Gastroesophageal sphincter (tissue), 4 donors: ENCODE data around the gene KHDRBS2. TPM values are rescaled to one million over a fixed set of nuclear protein-coding genes. Genes with fewer than 3 reads are reported as not detected.

Experiments used
- ATAC-seq: fragments of 150-250 bp; one replicate; pipeline ENCODE4 v1.9.1; 2016; ENCODE audit warnings: mild to moderate bottlenecking, moderate library complexity
- H3K27ac ChIP-seq, 4 donors: fragments of 200-600 bp; sonication (generic) in 3 of 4; 1 replicate in 3 of 4; 2 replicates in 1 of 4; pipeline ENCODE4 v1.5.1; 2016 to 2019
- H3K27me3 ChIP-seq: fragments of 200-600 bp; sonication (generic); one replicate; pipeline ENCODE4 v1.5.1; 2019
- H3K36me3 ChIP-seq, 2 donors: fragments of 200-600 bp; sonication (generic); one replicate each; pipeline ENCODE4 v1.5.1; 2019; ENCODE audit warnings: control low read depth in 1 of 2
- H3K4me1 ChIP-seq, 3 donors: fragments of 200-600 bp; sonication (generic); 1 replicate in 2 of 3; 2 replicates in 1 of 3; pipeline ENCODE4 v1.5.1; 2016 to 2019; ENCODE audit warnings: control low read depth in 2 of 3
- H3K4me3 ChIP-seq, 2 donors: fragments of 200-600 bp; sonication (generic); one replicate each; pipeline ENCODE4 v1.5.1; 2019; ENCODE audit warnings: mild to moderate bottlenecking in 1 of 2, moderate library complexity in 1 of 2
- H3K9me3 ChIP-seq, 3 donors: fragments of 200-600 bp; sonication (generic); one replicate each; pipeline ENCODE4 v1.5.1; 2017 to 2019; ENCODE audit warnings: control low read depth in 2 of 3
- EP300 ChIP-seq: sonication (generic); formaldehyde crosslinking; IDR thresholded peaks from one replicate; pipeline ENCODE4 v1.6.1; 2017; ENCODE audit warnings: antibody characterized with exemption, mild to moderate bottlenecking
- POLR2A ChIP-seq, 2 donors: fragments of 450-650 bp; IDR thresholded peaks; one replicate each; pipeline ENCODE4 v1.6.1; 2017; ENCODE audit warnings: antibody characterized with exemption in 2 of 2, mild to moderate bottlenecking in 2 of 2, moderate library complexity in 1 of 2
- POLR2AphosphoS5 ChIP-seq: sonication (generic); formaldehyde crosslinking; IDR thresholded peaks from one replicate; pipeline ENCODE4 v1.6.1; 2017; ENCODE audit warnings: antibody characterized with exemption
- whole genome bisulfite sequencing, 2 donors: methylation state at CpG; one replicate each; pipeline ENCODE4 v1.1.5; 2018; ENCODE audit warnings: low coverage in 1 of 2; 5-methylcytosine and 5-hydroxymethylcytosine counted together
- total RNA-seq, 4 donors: library from RNA; depleted of rRNA; stranded (reverse); fragments of >200 nt; gene quantifications; one replicate each; pipeline ENCODE4 v1.1.0, GENCODE V29; 2016
- TF ChIP-seq, protein P1 (sequence below), 4 experiments: fragments of 200-600 bp in 2 of 4; fragments of 450-650 bp in 2 of 4; sonication (generic) in 1 of 4; IDR thresholded peaks; one replicate each; pipeline ENCODE4 v1.5.1; 2017 to 2019; ENCODE audit warnings: antibody characterized with exemption in 4 of 4, mild to moderate bottlenecking in 2 of 4, moderate library complexity in 2 of 4

Gene KHDRBS2
- total RNA-seq, 4 donors from 2014 or later = 0.62 to 0.81 TPM; not detected in 2

DNA sequence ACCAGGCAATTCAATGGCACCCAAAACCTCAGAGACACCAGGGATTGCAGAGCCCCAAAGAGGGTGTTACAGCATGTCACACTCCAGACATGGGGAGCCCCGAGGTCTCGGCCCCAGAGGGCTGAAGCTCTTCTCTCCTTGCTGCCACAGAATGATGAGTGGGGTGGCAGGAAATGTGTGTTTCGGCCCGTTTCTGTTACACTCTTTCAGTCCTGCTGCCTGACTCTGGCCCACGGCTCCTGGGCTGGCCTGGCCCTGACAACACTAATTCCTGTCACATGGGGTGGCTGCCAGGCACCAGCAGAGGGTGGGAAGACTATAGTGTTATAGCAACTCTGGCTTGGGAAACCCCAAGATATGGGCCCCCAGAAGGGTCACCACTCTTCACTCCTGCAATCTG, 183.6 kb downstream of the KHDRBS2 start:
- TF ChIP-seq POLR2AphosphoS5 = no peak
- no peak for TF ChIP-seq POLR2A (IDR thresholded peaks at IDR 0.05)
- TF ChIP-seq, protein P1, sequence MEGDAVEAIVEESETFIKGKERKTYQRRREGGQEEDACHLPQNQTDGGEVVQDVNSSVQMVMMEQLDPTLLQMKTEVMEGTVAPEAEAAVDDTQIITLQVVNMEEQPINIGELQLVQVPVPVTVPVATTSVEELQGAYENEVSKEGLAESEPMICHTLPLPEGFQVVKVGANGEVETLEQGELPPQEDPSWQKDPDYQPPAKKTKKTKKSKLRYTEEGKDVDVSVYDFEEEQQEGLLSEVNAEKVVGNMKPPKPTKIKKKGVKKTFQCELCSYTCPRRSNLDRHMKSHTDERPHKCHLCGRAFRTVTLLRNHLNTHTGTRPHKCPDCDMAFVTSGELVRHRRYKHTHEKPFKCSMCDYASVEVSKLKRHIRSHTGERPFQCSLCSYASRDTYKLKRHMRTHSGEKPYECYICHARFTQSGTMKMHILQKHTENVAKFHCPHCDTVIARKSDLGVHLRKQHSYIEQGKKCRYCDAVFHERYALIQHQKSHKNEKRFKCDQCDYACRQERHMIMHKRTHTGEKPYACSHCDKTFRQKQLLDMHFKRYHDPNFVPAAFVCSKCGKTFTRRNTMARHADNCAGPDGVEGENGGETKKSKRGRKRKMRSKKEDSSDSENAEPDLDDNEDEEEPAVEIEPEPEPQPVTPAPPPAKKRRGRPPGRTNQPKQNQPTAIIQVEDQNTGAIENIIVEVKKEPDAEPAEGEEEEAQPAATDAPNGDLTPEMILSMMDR (IDR thresholded peaks at IDR 0.05) = no peak
- TF ChIP-seq EP300 = no peak
- H3K9me3 ChIP-seq = peaks cover 0 to 7% (median 0%) of the 10 kb centered on the region in 3 donors
- no peaks in the 10 kb centered on the region for H3K27me3 ChIP-seq
- no peak overlapping the region for H3K27ac ChIP-seq
- ATAC-seq = no peak
- no peak overlapping the region for H3K4me3 ChIP-seq
- no peaks in the 10 kb centered on the region for H3K36me3 ChIP-seq
- WGBS, 2 donors = 90 to 100% methylated on average over 2 to 3 of the region's 5 CpGs
- no peaks in the 10 kb centered on the region for H3K4me1 ChIP-seq

DNA sequence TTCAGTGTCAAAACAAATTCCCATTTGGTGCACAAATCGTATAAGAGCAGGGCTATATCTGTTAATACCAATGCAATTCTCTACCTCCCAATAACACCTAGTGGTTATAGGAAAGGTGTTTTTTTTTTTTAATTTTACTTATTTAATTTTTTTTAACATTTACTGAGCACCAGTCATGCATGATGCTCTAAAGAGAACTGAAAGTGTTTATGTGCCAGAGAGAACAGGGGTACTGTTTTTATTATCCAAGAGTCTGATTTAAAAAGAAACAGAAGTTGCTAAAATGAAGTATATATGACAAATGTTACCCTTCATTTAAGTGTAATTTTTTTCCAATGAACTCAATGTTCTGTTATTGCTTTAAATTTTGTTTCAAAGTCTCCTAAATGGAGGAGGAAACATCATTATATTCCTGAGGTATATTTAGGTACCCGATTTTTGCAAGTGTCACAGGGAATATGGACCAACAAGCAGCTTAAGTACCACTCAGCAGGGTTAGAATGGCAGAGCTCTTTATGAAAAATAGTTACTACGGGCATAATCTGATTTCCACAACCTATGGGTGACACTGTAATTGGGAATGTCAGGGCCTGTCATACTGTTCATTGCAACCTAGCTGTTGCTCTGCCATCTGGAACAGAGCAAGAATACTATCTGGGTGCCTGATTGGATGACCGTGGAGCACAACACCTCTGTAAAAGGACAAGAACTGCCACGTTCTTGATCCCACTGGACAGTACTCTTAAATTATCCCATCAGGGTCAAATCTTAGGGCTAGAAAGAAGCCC, 195.4 kb downstream of the KHDRBS2 start:
- no peaks in the 10 kb centered on the region for H3K27me3 ChIP-seq
- no peak overlapping the region for H3K4me3 ChIP-seq
- TF ChIP-seq, protein P1 (IDR thresholded peaks at IDR 0.05) = no peak
- TF ChIP-seq EP300 (no peak), POLR2AphosphoS5 (no peak), POLR2A (IDR thresholded peaks at IDR 0.05) (no peak)
- ATAC-seq = no peak
- H3K9me3 ChIP-seq = no peaks in the 10 kb centered on the region
- no peaks in the 10 kb centered on the region for H3K36me3 ChIP-seq
- 71 to 74% methylated on average over 5 of the region's 5 CpGs for WGBS, 2 donors
- no peaks in the 10 kb centered on the region for H3K4me1 ChIP-seq
- no peak overlapping the region for H3K27ac ChIP-seq

DNA sequence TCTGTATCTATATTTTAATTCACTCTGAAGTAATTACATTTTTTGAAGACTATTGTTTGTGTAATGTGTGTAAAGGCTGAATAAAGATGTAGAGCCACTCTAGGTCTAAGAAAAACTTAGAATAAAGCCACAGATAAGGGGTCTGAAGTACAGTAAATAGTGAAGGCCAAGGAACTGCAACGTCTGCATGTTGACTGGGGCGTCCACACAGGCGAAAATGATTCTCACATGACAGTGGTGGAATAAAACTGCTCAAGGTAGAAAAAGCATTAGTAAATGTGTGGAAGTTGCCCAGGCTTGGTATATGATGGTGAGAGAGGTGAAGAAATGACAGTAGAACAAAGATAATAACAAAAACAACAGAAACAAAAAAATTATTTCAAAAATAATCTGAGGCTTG, 196.2 kb downstream of the KHDRBS2 start:
- H3K27ac ChIP-seq = no peak overlapping the region
- no peak for ATAC-seq
- no peak for TF ChIP-seq EP300
- TF ChIP-seq, protein P1 (IDR thresholded peaks at IDR 0.05) = no peak
- no peak for TF ChIP-seq POLR2A (IDR thresholded peaks at IDR 0.05)
- TF ChIP-seq POLR2AphosphoS5 = no peak

DNA sequence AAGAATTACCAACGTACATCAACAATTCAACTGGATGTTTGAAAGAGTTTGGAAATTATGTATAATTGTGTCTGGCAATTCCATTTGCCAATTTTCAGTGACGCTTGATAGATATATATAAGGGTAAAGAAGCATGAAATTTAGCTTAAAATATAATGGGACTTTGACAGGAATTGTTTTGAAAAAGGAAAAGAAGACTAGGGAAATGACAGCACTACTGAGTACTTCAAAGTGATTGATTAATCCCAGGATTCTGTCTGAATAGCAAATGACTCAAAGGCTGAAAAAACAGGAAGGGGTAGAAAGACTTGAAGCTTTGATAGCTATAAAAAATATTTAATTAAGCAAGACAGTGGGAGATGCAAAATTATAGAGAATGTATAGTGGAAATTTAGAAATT, 200.0 kb downstream of the KHDRBS2 start:
- H3K27me3 ChIP-seq = no peaks in the 10 kb centered on the region
- no peak overlapping the region for H3K4me3 ChIP-seq
- no peaks in the 10 kb centered on the region for H3K36me3 ChIP-seq
- 9 to 23% methylated on average over 2 of the region's 2 CpGs for WGBS, 2 donors
- ATAC-seq = no peak
- H3K27ac ChIP-seq = no peak overlapping the region
- H3K9me3 ChIP-seq = no peaks in the 10 kb centered on the region
- TF ChIP-seq, protein P1 (IDR thresholded peaks at IDR 0.05) = no peak
- no peak for TF ChIP-seq POLR2A (IDR thresholded peaks at IDR 0.05)
- TF ChIP-seq POLR2AphosphoS5 = no peak
- TF ChIP-seq EP300 = no peak
- no peaks in the 10 kb centered on the region for H3K4me1 ChIP-seq

More for the DNA sequence above, 196.2 kb downstream of the KHDRBS2 start:
- H3K9me3 ChIP-seq = no peaks in the 10 kb centered on the region
- no peaks in the 10 kb centered on the region for H3K4me1 ChIP-seq
- H3K27me3 ChIP-seq = no peaks in the 10 kb centered on the region
- WGBS, 2 donors = 77 to 94% methylated on average over 3 of the region's 3 CpGs
- no peaks in the 10 kb centered on the region for H3K36me3 ChIP-seq
- H3K4me3 ChIP-seq = no peak overlapping the region

DNA sequence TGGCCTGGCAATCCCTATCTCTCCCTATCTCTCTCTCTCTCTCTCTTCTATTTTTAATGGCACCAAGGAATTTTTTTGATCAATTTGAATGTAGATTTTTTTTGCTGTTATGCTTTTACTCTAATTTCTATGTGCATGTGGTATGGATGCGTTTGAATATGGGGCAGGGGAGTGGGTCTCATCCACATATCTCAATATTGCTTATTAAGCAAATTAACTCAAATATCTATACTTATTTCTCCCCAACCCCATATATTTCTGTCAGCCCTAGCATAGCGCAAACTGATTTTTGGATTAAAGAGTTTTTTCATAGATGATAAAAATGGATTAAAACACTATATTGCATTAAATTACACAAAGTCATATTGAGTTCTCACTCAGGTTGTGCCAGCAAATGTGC, 210.2 kb downstream of the KHDRBS2 start:
- Histone ChIP-seq H3K36me3 (no peaks in the 10 kb centered on the region), H3K27me3 (no peaks in the 10 kb centered on the region), H3K9me3 (no peaks in the 10 kb centered on the region), H3K27ac (no peak overlapping the region), H3K4me3 (no peak overlapping the region), H3K4me1 (no peaks in the 10 kb centered on the region)
- ATAC-seq = no peak
- no peak for TF ChIP-seq POLR2A (IDR thresholded peaks at IDR 0.05)
- WGBS, 2 donors = 83 to 86% methylated on average over 2 of the region's 2 CpGs
